ENCODE data around the gene RBM43.
A peak's percentile ranks its signal among the peaks of the same experiment; 100 is the strongest.
"Not testable (repeated sequence)": the region's sequence is repeated elsewhere in the genome, so short reads cannot be mapped to it uniquely, and the experiment has no call there.

RBM43 gene

GRCh38 chr2:151261231-151261976 is at the start of gene RBM43:
Gene RBM43, minus strand, starts transcription at chr2:151261863. Its CDS starts 136 bp downstream, at chr2:151261727.
- DNase-seq: peak; percentile 10

GRCh38 chr2:151310313-151310712 is 48.6 kb upstream of the RBM43 start:
- DNase-seq: not testable (repeated sequence)

- no peak for DNase-seq
These were observed 45.0 kb upstream of the RBM43 start for GRCh38 chr2:151306621-151307020.

- DNase-seq: no peak
These were observed 43.5 kb upstream of the RBM43 start for GRCh38 chr2:151305129-151305691.

- no peak for DNase-seq
These were observed 41.2 kb upstream of the RBM43 start for GRCh38 chr2:151302879-151303278.

- no peak for DNase-seq
These were observed 40.7 kb upstream of the RBM43 start for GRCh38 chr2:151302404-151302803.

- DNase-seq: no peak
These were observed 38.4 kb upstream of the RBM43 start for GRCh38 chr2:151299920-151300539.

GRCh38 chr2:151297882-151298281 is 36.2 kb upstream of the RBM43 start:
- no peak for DNase-seq

GRCh38 chr2:151295926-151296325 is 34.3 kb upstream of the RBM43 start:
- DNase-seq: not testable (repeated sequence)

GRCh38 chr2:151292546-151292945 is 30.9 kb upstream of the RBM43 start:
- DNase-seq: no peak

- DNase-seq: no peak
These were observed 30.5 kb upstream of the RBM43 start for GRCh38 chr2:151292141-151292540.

GRCh38 chr2:151291224-151291623 is 29.6 kb upstream of the RBM43 start:
- no peak for DNase-seq

- DNase-seq: no peak
These were observed 28.6 kb upstream of the RBM43 start for GRCh38 chr2:151289972-151290866.

GRCh38 chr2:151287513-151288250 is 26.0 kb upstream of the RBM43 start:
- DNase-seq: no peak

- DNase-seq: no peak
These were observed 20.7 kb upstream of the RBM43 start for GRCh38 chr2:151282401-151282800.

- DNase-seq: no peak
These were observed 18.6 kb upstream of the RBM43 start for GRCh38 chr2:151280271-151280670.

GRCh38 chr2:151278487-151278886 is 16.8 kb upstream of the RBM43 start:
- no peak for DNase-seq

- no peak for DNase-seq
These were observed 15.4 kb upstream of the RBM43 start for GRCh38 chr2:151277067-151277466.

GRCh38 chr2:151275291-151275690 is 13.6 kb upstream of the RBM43 start:
- no peak for DNase-seq

- no peak for DNase-seq
These were observed 10.2 kb upstream of the RBM43 start for GRCh38 chr2:151271824-151272223.

GRCh38 chr2:151269798-151270568 is 8.3 kb upstream of the RBM43 start:
- DNase-seq: no peak

GRCh38 chr2:151268085-151268484 is 6.4 kb upstream of the RBM43 start:
- no peak for DNase-seq

All from NCI-H2081 treated with DMSO at 0.1 percent for 48 hours (cell line).